ENCODE results near the gene AACS. TPM values are rescaled to one million over a fixed set of nuclear protein-coding genes. Genes with fewer than 3 reads are reported as not detected.

AACS gene
- total and polyA plus RNA-seq, 2 of the 4 experiments (the other 2 are of a cell fraction), result 22.0 to 24.9 TPM

GRCh38 chr12:125089083-125089482, 23.8 kb downstream of the AACS start:
- dilution Hi-C loops (cut with HindIII; ENCODE audit: low sequenced_read_pairs, unreplicated experiment), result no loop called here

More at GRCh38 chr12:125089083-125089482, 23.8 kb downstream of the AACS start:
- H3K27me3 ChIP-seq (ENCODE audit: control insufficient read depth, insufficient read depth, low read length), result no peaks in the 10 kb centered on the region
- no peak overlapping the region for H4K91ac ChIP-seq (ENCODE audit: insufficient read depth, low read depth, low read length)
- no peak overlapping the region for H2BK120ac ChIP-seq (ENCODE audit: low read depth, low read length)
- no peak overlapping the region for H3K23ac ChIP-seq (ENCODE audit: low read depth, low read length)
- ChIA-PET CTCF (no interaction called here), POLR2A (ENCODE audit: unreplicated experiment) (no interaction called here)
- DNase-seq (no peak), ATAC-seq (ENCODE audit: low read depth) (no peak)
- H3K14ac ChIP-seq (replicated peaks; ENCODE audit: low read depth, low read length), result no peak overlapping the region
- no peak overlapping the region for H4K8ac ChIP-seq (ENCODE audit: low read depth in 2 of 2, low read length in 2 of 2)
- H3K27ac ChIP-seq (ENCODE audit: insufficient read depth, low read length), result no peak overlapping the region
- H4K20me1 ChIP-seq (ENCODE audit: insufficient read depth, low read length), result peaks cover 3% of the 10 kb centered on the region; the same call in 1 of the 2 replicates
- H3K9me3 ChIP-seq (ENCODE audit: control insufficient read depth, insufficient read depth, low read length), result no peaks in the 10 kb centered on the region
- no peak overlapping the region for H2BK20ac ChIP-seq (ENCODE audit: low read depth, low read length)
- H3K4ac ChIP-seq (ENCODE audit: low read depth, low read length), result no peak overlapping the region
- no peak overlapping the region for H2AK5ac ChIP-seq (ENCODE audit: low read depth, low read length)
- peaks cover 9% of the 10 kb centered on the region for H3K4me1 ChIP-seq (ENCODE audit: control insufficient read depth, insufficient read depth, low read length)
- intact Hi-C loops (cut with micrococcal nuclease), result no loop called here
- no CpG with 5 or more reads among the region's 9 CpGs for WGBS, 2 experiments (ENCODE audit: extremely low coverage in 2 of 2, insufficient read length in 1 of 2)
- H3K4me2 ChIP-seq (ENCODE audit: low read depth, low read length), result no peak overlapping the region
- in situ Hi-C loops (cut with MboI; ENCODE audit: low sequenced_read_pairs), result no loop called here
- H3K4me3 ChIP-seq (ENCODE audit: insufficient read depth, low read depth, low read length), result no peak overlapping the region
- peaks cover 41% of the 10 kb centered on the region for H3K36me3 ChIP-seq (ENCODE audit: control insufficient read depth, insufficient read depth, low read length)
- no peak overlapping the region for H2BK5ac ChIP-seq (ENCODE audit: low read depth, low read length, poor library complexity, severe bottlenecking)
- BruUV-seq (replicated peaks), result no TSS peak
- no peak overlapping the region for H3K9ac ChIP-seq (ENCODE audit: low read depth, low read length)
- no peak overlapping the region for H2BK15ac ChIP-seq (ENCODE audit: low read depth, low read length)
- H3K9me1 ChIP-seq (ENCODE audit: insufficient read depth, low read length), result peaks cover 12% of the 10 kb centered on the region
- no peak overlapping the region for H4K5ac ChIP-seq (ENCODE audit: low read depth, low read length)
- H3K79me1 ChIP-seq (ENCODE audit: low read depth in 1 of 2, low read length in 2 of 2), result peaks cover 0 to 8% of the 10 kb centered on the region in 2 experiments; a peak in 3 of 4 replicates
- H3K18ac ChIP-seq (ENCODE audit: low read depth, low read length), result no peak overlapping the region
- no peak overlapping the region for H3K56ac ChIP-seq (ENCODE audit: extremely low read depth, insufficient read depth, low read length)
- H2AK9ac ChIP-seq (replicated peaks; ENCODE audit: low read depth, low read length, poor library complexity), result no peak overlapping the region
- no peak overlapping the region for H2AFZ ChIP-seq (replicated peaks; ENCODE audit: low read length, poor library complexity)
- TF ChIP-seq FOS (IDR thresholded peaks at IDR 0.05; ENCODE audit: low read depth, low read length) (no peak), USF2 (IDR thresholded peaks at IDR 0.05; ENCODE audit: low read depth, low read length) (no peak), BHLHE40 (IDR thresholded peaks at IDR 0.05; ENCODE audit: low read depth, low read length) (no peak), SMC3 (IDR thresholded peaks at IDR 0.05; ENCODE audit: low read depth, low read length) (no peak)
